ENCODE measurements around the gene VTI1A.

DNA sequence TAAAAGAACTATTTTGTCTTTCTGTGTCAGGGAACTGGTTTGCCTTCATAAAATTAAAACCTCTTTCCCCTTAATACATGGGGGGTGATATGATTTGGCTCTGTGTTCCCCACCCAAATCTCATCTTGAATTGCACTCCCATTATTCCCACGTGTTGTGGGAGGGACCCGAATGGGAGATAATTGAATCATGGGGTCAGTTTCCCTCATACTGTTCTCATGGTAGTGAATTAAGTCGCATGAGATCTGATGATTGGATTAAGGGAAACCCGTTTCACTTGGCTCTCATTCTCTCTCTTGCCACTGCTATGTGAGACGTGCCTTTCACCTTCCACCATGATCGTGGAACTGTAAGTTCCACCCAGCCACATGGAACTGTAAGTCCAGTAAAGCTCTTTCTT lies 142.1 kb downstream of the VTI1A start:
- TF ChIP-seq, protein P1, sequence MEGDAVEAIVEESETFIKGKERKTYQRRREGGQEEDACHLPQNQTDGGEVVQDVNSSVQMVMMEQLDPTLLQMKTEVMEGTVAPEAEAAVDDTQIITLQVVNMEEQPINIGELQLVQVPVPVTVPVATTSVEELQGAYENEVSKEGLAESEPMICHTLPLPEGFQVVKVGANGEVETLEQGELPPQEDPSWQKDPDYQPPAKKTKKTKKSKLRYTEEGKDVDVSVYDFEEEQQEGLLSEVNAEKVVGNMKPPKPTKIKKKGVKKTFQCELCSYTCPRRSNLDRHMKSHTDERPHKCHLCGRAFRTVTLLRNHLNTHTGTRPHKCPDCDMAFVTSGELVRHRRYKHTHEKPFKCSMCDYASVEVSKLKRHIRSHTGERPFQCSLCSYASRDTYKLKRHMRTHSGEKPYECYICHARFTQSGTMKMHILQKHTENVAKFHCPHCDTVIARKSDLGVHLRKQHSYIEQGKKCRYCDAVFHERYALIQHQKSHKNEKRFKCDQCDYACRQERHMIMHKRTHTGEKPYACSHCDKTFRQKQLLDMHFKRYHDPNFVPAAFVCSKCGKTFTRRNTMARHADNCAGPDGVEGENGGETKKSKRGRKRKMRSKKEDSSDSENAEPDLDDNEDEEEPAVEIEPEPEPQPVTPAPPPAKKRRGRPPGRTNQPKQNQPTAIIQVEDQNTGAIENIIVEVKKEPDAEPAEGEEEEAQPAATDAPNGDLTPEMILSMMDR (tag by site-specific recombination; IDR thresholded peaks at IDR 0.05): no peak
- TF ChIP-seq SP3 (tag by site-specific recombination; IDR thresholded peaks at IDR 0.05): no peak
- TF ChIP-seq ZNF658 (tag by site-specific recombination; IDR thresholded peaks at IDR 0.05): no peak
